Measurements from ENCODE around the gene ITGBL1. TPM values are rescaled to one million over a fixed set of nuclear protein-coding genes. Genes with fewer than 3 reads are reported as not detected.

Gene ITGBL1
- total and polyA plus RNA-seq, 2 of the 8 experiments (the other 6 are each of a cell fraction or from before 2014, with no cell fraction given) = not detected

GRCh38 chr13:101707659-101708058 lies 255.2 kb downstream of the ITGBL1 start:
- Histone ChIP-seq H3K36me3 (ENCODE audit: control insufficient read depth in 2 of 4, insufficient read depth in 4 of 4, low read length in 3 of 4) (no peaks in the 10 kb centered on the region), H2AFZ (ENCODE audit: low read length) (no peak overlapping the region), H2AK5ac (ENCODE audit: low read depth, low read length) (no peak overlapping the region), H3K23me2 (ENCODE audit: low read depth, low read length) (peaks cover 2% of the 10 kb centered on the region; the same call in 1 of the 2 replicates), H4K5ac (ENCODE audit: insufficient read length, low read depth, low read length) (no peak overlapping the region), H2BK120ac (replicated peaks; ENCODE audit: low read depth, low read length) (no peak overlapping the region), H3K4me3 (ENCODE audit: extremely low read depth in 1 of 4, insufficient read depth in 2 of 4, low read depth in 3 of 4, low read length in 4 of 4) (no peak overlapping the region), H3K23ac (ENCODE audit: insufficient read length) (no peak overlapping the region), H4K20me1 (replicated peaks in 1 of 2; ENCODE audit: control insufficient read depth in 1 of 2, insufficient read depth in 2 of 2, low read length in 2 of 2) (no peaks in the 10 kb centered on the region), H3K9me3 (ENCODE audit: insufficient read depth in 2 of 2, low read depth in 1 of 2, low read length in 1 of 2) (no peaks in the 10 kb centered on the region), H3K18ac (ENCODE audit: extremely low read depth, low read length) (no peak overlapping the region), H3K27ac (ENCODE audit: low read depth, low read length) (no peak overlapping the region), H2BK20ac (ENCODE audit: low read length) (no peak overlapping the region), H3K4ac (replicated peaks; ENCODE audit: insufficient read length, low read depth, low read length) (no peak overlapping the region), H4K91ac (replicated peaks; ENCODE audit: insufficient read length, low read length) (no peak overlapping the region), H2BK5ac (ENCODE audit: low read depth, low read length) (no peak overlapping the region), H3K27me3 (replicated peaks in 1 of 4; ENCODE audit: control insufficient read depth in 3 of 4, extremely low read depth in 1 of 4, insufficient read depth in 3 of 4, low read length in 3 of 4) (no peaks in the 10 kb centered on the region; a peak in 1 of 7 replicates), H3K4me1 (replicated peaks in 1 of 4; ENCODE audit: control insufficient read depth in 3 of 4, insufficient read depth in 4 of 4, low read length in 3 of 4) (peaks cover 0 to 6% (median 3%) of the 10 kb centered on the region in 4 experiments; a peak in 2 of 7 replicates), H3K79me2 (ENCODE audit: control insufficient read depth in 1 of 2, insufficient read depth in 2 of 2, low read length in 2 of 2) (no peaks in the 10 kb centered on the region), H3K4me2 (ENCODE audit: insufficient read depth in 1 of 2, low read depth in 2 of 2, low read length in 2 of 2) (no peak overlapping the region), H3K79me1 (ENCODE audit: low read depth, low read length) (no peaks in the 10 kb centered on the region), H3K14ac (ENCODE audit: insufficient read length) (no peak overlapping the region), H2BK15ac (ENCODE audit: low read length) (no peak overlapping the region), H4K8ac (ENCODE audit: extremely low read depth, insufficient read depth, low read length) (no peak overlapping the region), H3K9ac (replicated peaks in 1 of 4; ENCODE audit: extremely low read depth in 1 of 4, low read depth in 3 of 4, low read length in 3 of 4) (no peak overlapping the region), H3K56ac (replicated peaks; ENCODE audit: insufficient read length, low read depth, low read length) (no peak overlapping the region), H2BK12ac (ENCODE audit: low read depth, low read length) (no peak overlapping the region)
- ChIA-PET CTCF (ENCODE audit: partially characterized antibody) (no interaction called here), POLR2A (ENCODE audit: partially characterized antibody) (no interaction called here)
- TF ChIP-seq SRF (IDR thresholded peaks at IDR 0.05; ENCODE audit: low read depth, low read length) (no peak), RBBP5 (IDR thresholded peaks at IDR 0.05; ENCODE audit: borderline replicate concordance, low read depth, low read length) (no peak), ZNF274 (IDR thresholded peaks at IDR 0.05; ENCODE audit: borderline replicate concordance, extremely low read depth, low read length) (no peak), KDM5A (IDR thresholded peaks at IDR 0.05; ENCODE audit: low read length) (no peak), EP300 (IDR thresholded peaks at IDR 0.05; ENCODE audit: borderline replicate concordance in 1 of 2, low read depth in 2 of 2, low read length in 2 of 2) (no peak), POLR2A (IDR thresholded peaks at IDR 0.05; ENCODE audit: control extremely low read depth in 1 of 2, low read depth in 2 of 2, low read length in 2 of 2) (no peak), BACH1 (IDR thresholded peaks at IDR 0.05; ENCODE audit: low read length) (no peak), BCL11A (IDR thresholded peaks at IDR 0.05; ENCODE audit: low read depth in 2 of 2, low read length in 2 of 2) (no peak), SUZ12 (IDR thresholded peaks at IDR 0.05; ENCODE audit: low read length) (no peak), HDAC2 (IDR thresholded peaks at IDR 0.05; ENCODE audit: borderline replicate concordance in 1 of 2, low read depth in 2 of 2, low read length in 2 of 2) (no peak)
- WGBS, 2 experiments (ENCODE audit: extremely low coverage in 1 of 2, insufficient coverage in 1 of 2, insufficient read length in 1 of 2, insufficient replicate concordance in 2 of 2, low coverage in 1 of 2, low lambda C conversion rate in 2 of 2, missing lambda C conversion rate in 1 of 2) = 100% methylated on average over 2 of the region's 2 CpGs; no CpG with 5 or more reads in 1 of the 2 experiments
- DNase-seq (ENCODE audit: low read depth in 1 of 2, low spot score in 2 of 2) = no peak
- FAIRE-seq = no peak
